Measurements from ENCODE around the gene CNTD1.

DNA sequence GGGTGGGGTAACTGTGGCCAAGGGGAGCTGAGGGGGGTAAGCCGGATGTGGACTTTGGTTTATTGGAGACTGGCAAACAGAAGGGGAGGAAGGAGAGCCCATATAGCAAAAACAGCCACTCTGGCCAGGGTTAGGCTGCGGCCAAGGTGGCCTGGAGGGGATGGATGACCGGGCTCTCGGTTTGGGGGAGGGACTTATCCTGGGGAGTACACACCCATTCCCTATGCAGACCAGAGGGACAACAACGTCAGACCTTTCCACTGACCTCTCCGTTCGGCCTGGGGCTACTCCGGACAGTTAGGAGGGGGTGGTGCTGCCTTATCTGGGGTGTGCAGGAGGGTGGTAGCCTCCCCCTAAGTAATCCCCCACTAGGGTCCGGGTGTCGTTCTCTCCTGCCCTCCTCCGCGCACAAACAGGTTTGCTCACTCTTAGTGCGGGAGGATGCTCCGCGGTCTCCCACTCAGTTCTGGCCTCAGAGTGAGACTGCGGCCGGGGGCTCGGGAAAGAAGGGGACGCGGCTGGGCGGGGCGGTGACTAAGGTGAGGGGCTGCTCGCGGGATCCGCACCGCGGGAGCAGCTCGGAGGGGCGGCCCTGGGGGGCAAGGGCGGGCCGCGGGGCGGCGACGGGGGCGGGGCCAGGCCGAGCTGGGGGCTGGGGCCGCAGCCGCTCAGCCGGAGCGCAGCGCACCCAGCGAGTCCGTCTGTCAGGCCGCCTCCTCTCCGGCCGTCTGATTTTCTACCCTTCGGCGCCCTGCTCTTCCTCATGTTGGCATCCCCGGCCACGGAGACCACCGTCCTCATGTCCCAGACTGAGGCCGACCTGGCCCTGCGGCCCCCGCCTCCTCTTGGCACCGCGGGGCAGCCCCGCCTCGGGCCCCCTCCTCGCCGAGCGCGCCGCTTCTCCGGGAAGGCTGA, 18.5 kb upstream of the CNTD1 start, which contains the start of gene WNK4:
- TF ChIP-seq, protein P1, sequence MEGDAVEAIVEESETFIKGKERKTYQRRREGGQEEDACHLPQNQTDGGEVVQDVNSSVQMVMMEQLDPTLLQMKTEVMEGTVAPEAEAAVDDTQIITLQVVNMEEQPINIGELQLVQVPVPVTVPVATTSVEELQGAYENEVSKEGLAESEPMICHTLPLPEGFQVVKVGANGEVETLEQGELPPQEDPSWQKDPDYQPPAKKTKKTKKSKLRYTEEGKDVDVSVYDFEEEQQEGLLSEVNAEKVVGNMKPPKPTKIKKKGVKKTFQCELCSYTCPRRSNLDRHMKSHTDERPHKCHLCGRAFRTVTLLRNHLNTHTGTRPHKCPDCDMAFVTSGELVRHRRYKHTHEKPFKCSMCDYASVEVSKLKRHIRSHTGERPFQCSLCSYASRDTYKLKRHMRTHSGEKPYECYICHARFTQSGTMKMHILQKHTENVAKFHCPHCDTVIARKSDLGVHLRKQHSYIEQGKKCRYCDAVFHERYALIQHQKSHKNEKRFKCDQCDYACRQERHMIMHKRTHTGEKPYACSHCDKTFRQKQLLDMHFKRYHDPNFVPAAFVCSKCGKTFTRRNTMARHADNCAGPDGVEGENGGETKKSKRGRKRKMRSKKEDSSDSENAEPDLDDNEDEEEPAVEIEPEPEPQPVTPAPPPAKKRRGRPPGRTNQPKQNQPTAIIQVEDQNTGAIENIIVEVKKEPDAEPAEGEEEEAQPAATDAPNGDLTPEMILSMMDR (conservative IDR thresholded peaks at IDR 0.05): no peak
- TF ChIP-seq EZH2 (IDR thresholded peaks at IDR 0.05; ENCODE audit: low read depth): no peak

Data from PC-9 (cell line).